GM12864 (cell line): ENCODE measurements around the gene CTRB1.

ENCODE experiments used
- DNase-seq: peaks from one replicate; pipeline ENCODE4 v3.0.0-alpha.2; 2011; ENCODE audit warnings: low read depth
- H3K4me3 ChIP-seq: 2 replicates; pipeline ENCODE4 v1.5.1; 2011; ENCODE audit warnings: mild to moderate bottlenecking, low read depth, low read length, control low read depth
- CTCF ChIP-seq: IDR thresholded peaks from 2 replicates; pipeline ENCODE4 v1.5.1; 2011; ENCODE audit warnings: low read depth, mild to moderate bottlenecking, moderate library complexity, low read length, control low read depth, inconsistent platforms; ENCODE audit errors: missing control alignments

CTRB1 gene

DNA sequence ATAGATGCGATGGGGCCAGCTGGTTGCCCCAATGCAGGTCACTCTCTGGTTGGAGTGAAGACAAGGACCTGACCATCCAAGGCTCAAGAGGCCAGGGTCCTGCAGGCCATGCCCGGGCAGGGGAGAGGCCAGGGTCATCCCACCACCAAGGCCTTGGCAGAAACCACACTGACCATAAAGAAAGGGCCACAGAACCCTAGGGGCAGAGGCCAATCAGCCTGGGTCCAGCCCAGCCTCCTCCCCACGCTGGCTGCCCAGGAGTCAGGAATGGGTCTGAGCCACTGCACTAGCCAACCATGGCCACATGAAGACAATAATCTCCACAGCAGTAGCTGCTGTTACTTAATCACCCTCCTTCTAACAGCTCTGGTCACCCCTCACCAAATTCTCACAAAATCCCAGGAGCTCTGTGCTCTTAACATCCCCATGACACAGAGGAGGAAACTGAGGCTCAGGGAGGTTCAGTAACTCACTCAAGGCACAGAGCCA, 42.8 kb downstream of the CTRB1 start:
- TF ChIP-seq CTCF, result no peak
- H3K4me3 ChIP-seq, result no peak overlapping the region
- no peak for DNase-seq

GRCh38 chr16:75262104-75262799, 43.5 kb downstream of the CTRB1 start:
- H3K4me3 ChIP-seq, result no peak overlapping the region
- DNase-seq, result no peak
- TF ChIP-seq CTCF, result no peak

- no peak for DNase-seq
- H3K4me3 ChIP-seq, result no peak overlapping the region
- no peak for TF ChIP-seq CTCF
Measured at GRCh38 chr16:75262800-75263127, 44.0 kb downstream of the CTRB1 start.

GRCh38 chr16:75263291-75263962, 44.6 kb downstream of the CTRB1 start:
- TF ChIP-seq CTCF, result no peak
- no peak overlapping the region for H3K4me3 ChIP-seq
- DNase-seq, result no peak

- no peak overlapping the region for H3K4me3 ChIP-seq
- TF ChIP-seq CTCF, result no peak
- no peak for DNase-seq
Measured at GRCh38 chr16:75263963-75264445, 45.2 kb downstream of the CTRB1 start.

DNA sequence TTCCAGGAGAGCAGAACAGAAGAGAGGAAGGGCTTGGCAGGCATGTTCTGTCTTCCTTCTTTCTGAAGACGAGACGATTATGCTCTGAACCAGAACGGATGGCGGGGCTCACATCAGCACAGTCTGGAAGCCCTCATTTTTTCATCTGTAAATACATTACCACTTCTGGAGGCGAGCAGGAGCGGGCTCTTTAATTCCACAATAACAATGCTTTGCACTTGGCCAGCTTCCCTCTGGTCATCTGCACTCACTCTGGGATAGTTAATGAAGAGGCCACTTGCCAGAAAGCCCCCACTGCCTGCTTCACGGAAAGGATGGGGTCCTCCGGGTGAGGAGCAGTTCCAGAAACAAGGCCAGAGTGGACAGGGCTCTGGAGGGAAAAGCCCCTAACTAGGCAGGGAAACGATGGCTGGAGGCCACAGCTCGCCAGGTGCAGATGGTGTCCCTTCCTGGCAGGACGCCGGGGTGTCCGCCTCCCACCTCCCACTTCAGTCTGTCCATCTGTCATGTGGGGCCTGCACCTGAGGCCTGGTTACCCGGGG, 45.7 kb downstream of the CTRB1 start:
- no peak for DNase-seq
- H3K4me3 ChIP-seq, result peak overlapping the region; percentile 52; the same call in 1 of the 2 replicates
- no peak for TF ChIP-seq CTCF
